IPS DF 4.7 (cell line): ENCODE results near the gene PYDC1.

Experiments
- DNase-seq: peaks from one replicate; pipeline ENCODE4 v3.0.0-alpha.2; 2013; ENCODE audit warnings: low spot score; ENCODE audit errors: extremely low read depth

Gene PYDC1

DNA sequence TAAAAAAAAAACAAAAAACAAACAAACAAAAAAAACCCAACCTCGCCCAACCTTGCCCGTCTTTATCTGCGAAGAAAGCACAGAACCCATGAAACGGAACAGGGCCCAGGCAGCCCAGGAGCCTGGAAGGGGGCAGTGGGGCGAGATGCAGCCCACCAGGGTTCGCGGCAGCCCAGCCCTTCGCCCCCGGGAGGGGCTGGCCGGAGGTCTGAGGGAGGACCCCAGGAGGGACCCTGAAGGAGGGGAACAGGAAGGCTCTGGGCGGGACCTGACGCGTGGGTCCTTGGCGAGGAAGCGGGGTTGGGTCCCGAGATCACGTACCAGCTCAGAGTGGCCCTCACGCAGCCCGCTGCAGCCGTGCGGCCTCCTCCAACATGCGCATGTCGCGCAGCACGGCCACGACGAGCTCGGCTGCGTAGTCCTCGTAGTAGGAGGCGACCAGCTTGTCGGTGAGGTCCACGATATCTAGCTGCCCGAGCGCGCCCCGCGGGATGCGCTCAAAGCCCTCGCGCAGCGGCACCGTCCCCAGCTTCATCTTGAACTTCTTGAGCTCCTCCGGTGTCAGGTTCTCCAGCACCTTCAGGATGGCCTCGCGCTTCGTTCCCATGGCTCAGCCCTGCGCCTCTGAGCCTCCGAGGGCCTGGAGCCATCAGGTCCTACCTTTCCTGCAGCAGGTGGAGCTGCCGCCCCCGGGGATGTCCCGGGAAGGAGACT lies at the start of gene PYDC1:
Gene PYDC1, minus strand, starts transcription at position 714 of the 714 bp plus-strand sequence. Its CDS starts 107 bp downstream, at position 607.
- DNase-seq = no peak

GRCh38 chr16:31265329-31266245 lies 48.7 kb upstream of the PYDC1 start:
- DNase-seq = no peak

GRCh38 chr16:31262084-31262483 lies 45.1 kb upstream of the PYDC1 start:
- no peak for DNase-seq

DNA sequence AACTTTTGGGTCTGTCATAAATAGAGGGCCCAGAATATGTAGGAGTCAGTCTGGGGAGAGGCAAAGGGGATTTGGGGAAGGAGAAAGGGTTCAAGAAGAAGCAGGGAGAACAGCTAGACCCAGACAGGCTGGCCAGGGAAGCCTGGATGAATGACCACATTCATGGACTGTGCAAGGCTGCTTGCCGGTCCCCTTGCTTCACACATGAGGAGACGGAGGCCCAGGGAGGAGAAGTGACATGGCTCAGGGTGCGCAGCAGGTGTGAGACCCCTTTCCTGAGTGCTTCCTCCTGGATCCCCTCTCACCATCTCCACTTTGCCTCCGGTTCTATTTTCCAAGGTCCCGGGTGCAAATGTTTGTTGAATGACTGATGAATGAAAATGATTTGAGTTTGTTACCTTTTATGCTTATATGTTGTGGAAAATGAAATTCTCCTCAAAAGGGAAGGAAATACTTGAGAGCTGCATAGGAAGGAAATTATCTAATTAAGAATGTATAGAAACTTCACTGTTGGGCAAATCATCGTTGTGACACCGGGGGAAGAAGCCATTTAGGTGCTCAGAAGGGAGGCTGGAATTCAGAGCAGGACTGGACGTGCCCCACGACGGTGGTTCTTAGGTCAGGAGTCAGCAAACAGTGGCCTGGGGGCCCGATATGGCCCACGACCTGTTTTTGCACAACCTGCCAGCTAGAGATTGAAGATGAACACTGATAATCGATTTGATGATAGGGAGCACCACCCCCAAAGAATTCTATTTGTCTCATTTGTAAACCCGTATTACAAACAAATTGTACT lies 43.4 kb upstream of the PYDC1 start:
- DNase-seq = no peak

DNA sequence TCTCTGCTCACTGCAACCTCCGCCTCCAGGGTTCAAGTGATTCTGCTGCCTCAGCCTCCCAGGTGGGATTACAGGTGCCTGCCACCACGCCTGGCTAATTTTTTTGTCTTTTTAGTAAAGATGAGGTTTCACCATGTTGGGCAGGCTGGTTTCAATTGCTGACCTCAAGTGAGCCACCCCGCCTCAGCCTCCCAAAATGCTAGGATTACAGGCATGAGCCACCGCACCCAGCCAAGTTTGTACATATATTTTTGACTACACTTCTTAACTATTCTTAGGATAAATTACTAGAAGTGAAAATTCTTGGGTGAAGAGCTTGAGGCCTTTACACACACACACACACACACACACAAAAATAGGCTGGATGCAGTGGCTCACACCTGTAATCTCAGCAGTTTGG lies 41.4 kb upstream of the PYDC1 start:
- DNase-seq = no peak

- DNase-seq = no peak
Measured at GRCh38 chr16:31256466-31256865, 39.5 kb upstream of the PYDC1 start.

DNA sequence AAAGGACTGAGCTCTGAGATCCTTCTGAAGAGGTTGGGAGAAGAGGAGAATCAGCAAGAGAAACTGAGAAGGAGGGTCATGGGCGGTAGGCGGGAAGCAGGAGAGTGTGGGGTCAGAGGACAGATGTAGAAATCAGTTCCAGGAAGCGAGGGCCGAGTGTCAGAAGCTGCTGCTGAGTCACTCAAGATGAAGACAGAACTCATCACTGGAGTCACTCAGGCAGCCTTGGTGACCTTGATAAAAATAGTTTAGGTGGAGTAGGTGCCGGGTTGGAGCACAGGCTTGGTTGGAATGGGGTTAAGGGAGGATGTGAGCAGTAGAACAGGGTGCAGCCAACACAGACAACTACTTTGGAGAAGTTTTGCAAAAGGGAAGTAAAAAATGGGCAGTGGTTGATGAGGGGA lies 36.7 kb upstream of the PYDC1 start:
- no peak for DNase-seq

GRCh38 chr16:31251435-31251834 lies 34.5 kb upstream of the PYDC1 start:
- DNase-seq = no peak

GRCh38 chr16:31250782-31251384 lies 33.9 kb upstream of the PYDC1 start:
- no peak for DNase-seq

DNA sequence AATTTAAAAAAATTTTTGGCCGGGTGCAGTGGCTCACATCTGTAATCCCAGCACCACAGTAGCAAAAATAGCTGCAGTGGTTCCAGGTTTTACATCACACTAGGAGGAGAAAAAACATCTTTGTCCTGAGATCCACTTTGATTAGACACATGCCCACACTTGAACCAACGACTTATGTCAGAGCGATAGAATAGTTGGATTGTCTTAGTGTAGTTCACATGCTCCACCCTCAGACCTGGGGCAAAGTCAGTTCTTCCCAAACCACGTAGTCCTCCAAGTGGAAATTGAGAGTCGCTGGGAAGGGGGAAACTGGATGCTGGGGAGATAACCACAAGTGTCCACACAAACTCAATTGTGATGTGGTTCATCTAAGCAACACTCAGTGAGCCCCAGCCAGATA lies 31.4 kb upstream of the PYDC1 start:
- no peak for DNase-seq

DNA sequence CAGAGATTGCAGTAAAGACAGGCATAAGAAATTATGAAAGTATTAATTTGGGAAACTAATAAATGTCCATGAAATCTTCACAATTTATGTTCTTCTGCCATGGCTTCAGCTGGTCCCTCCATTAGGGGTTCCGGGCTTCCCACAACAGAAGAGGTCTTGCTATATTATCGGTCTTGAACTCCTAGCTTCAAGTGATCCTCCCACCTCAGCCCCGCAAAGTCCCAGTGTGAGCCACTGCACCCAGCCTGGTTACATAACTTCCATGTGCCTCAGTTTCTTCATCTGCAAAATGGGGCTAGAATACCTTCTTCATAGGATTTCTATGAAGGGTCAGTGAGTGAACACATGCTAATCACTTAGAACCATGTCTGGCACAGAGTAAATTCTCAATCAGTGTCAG lies 29.4 kb upstream of the PYDC1 start:
- DNase-seq = no peak

DNA sequence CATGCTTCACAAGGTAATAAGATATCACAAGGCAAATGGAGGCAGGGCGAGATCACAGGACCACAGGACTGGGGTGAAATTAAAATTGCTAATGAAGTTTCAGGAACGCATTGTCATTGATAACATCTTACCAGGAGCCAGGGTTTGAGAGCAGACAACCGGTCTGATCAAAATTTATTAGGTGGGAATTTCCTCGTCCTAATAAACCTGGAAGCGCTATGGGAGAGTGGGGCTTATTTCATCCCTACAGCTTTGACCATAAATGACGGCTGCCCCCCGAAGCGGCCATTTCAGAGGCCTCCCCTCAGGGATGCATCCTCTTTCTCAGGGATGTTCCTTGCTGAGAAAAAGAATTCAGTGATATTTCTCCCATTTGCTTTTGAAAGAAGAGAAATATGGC lies 28.7 kb upstream of the PYDC1 start:
- peak; percentile 28 for DNase-seq

DNA sequence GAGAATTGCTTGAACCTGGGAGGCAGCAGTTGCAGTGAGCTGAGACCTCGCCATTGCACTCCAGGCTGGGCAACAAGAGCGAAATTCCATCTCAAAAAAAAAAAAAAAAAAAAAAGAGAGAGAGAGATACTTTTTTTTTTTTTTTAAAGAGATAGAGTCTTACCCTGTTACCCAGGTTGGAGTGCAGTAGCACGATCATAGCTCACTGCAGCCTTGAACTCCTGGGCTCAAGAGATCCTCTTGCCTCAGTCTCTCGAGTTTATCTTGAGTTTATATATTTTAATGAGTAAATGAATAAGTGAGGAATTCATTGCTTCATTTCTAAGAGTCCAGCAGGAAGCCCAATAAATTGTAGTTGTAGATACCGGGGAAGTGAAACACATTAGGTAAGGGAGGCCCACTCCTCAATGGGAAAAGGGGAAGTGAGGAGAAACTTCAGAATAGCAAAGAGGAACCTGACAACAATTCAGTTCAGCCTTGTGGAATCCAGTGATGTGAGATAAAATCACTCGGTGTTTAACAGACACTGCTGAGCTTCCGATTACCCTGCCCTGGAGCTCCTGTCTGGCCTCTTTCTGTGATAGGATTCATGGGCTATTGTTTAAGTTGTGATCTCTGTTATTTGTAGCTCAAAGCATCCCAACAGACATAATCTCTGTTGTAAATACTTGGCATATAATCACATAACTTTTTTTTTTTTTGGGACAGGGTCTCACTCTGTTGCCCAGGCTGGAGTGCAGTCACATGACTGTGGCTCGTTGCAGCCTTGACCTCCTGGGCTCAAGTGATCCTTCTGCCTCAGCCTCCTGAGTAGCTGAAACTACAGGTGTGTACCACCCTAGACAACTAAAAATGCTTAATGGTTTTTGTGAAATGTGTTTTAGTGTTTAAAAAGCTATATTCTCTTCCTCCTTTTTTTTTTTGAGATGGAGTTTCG lies 27.1 kb upstream of the PYDC1 start:
- DNase-seq = no peak

DNA sequence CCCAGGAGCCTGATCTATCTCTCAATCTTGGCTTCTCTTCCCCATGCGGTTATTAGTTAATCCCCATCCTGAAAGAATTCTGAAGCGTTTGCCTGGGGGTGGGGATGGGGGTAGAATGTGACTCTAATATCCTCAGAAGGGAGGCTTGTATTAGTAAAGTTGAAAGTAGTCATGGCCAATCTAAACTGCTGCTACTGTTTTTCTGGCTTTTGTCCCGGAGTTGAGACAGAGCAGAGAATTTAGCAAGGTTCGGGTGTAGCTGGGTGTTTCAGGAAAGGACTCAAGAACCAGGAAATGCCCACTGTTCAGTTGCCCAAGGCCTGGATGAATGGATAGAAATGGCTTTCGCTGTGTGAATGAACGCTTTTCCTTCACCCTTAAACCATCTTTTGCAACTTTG lies 25.3 kb upstream of the PYDC1 start:
- DNase-seq = no peak

GRCh38 chr16:31238041-31238440 lies 21.1 kb upstream of the PYDC1 start:
- no peak for DNase-seq

GRCh38 chr16:31229501-31229900 lies 12.6 kb upstream of the PYDC1 start:
- DNase-seq = no peak

- DNase-seq = no peak
Measured at GRCh38 chr16:31228206-31228605, 11.3 kb upstream of the PYDC1 start.

DNA sequence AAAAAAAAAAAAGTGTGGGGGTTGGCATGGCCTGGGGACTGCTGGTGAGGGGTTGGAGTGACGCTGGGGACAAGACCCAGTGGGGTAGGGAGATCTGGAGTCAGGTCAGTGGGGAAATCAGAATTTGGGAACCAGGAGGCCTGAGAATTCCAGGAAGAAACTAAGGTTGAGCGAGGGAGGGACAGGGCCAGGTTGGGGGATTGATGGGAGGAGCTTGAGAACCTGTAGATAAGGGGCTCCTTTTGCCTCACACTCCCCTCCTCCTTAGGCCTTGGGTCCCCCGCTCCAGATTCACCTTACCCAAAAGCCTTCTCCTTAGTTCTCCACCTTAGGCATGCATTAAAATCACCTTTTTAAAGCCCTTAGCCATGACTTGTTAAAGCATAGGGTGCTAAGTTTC lies 8.3 kb upstream of the PYDC1 start:
- no peak for DNase-seq

- DNase-seq = no peak
Measured at GRCh38 chr16:31224092-31224955, 7.4 kb upstream of the PYDC1 start.
